ENCODE measurements around the gene TOM1. TPM values are rescaled to one million over a fixed set of nuclear protein-coding genes. Genes with fewer than 3 reads are reported as not detected.

TOM1 gene
- 10 to 100 TPM; 39.4 to 42.9 (median 40.7) TPM for polyA plus RNA-seq (ENCODE audit: insufficient read length in 3 of 3)
- long read RNA-seq, donor 1, partial matches to known transcripts, result 0 of 4 reads
- long read RNA-seq, donor 1, other reads (novel, unspliced or antisense), result 0 of 4 reads
- long read RNA-seq, donor 2, transcript TOM1-210 (15 exons, 2,389 nt), result major isoform, 8 of 20 reads
- long read RNA-seq, donor 2, partial matches to known transcripts, result 10 of 20 reads
- long read RNA-seq, donor 2, other reads (novel, unspliced or antisense), result 0 of 20 reads
- long read RNA-seq, donor 3, transcript TOM1-210 (15 exons, 2,389 nt), result major isoform, 5 of 9 reads
- long read RNA-seq, donor 3, partial matches to known transcripts, result 0 of 9 reads
- long read RNA-seq, donor 3, other reads (novel, unspliced or antisense), result 0 of 9 reads
- long read RNA-seq, donor 4, transcript TOM1-210 (15 exons, 2,389 nt), result major isoform, 5 of 5 reads
- long read RNA-seq, donor 4, partial matches to known transcripts, result 0 of 5 reads
- long read RNA-seq, donor 4, other reads (novel, unspliced or antisense), result 0 of 5 reads
- long read RNA-seq, donor 5, transcript TOM1-210 (15 exons, 2,389 nt), result major isoform, 7 of 12 reads
- long read RNA-seq, donor 5, partial matches to known transcripts, result 0 of 12 reads
- long read RNA-seq, donor 5, other reads (novel, unspliced or antisense), result 0 of 12 reads
- long read RNA-seq, donor 6, partial matches to known transcripts, result 0 of 4 reads
- long read RNA-seq, donor 6, other reads (novel, unspliced or antisense), result 0 of 4 reads
- long read RNA-seq, donor 7, partial matches to known transcripts, result 7 of 13 reads
- long read RNA-seq, donor 7, other reads (novel, unspliced or antisense), result 0 of 13 reads
- long read RNA-seq, donor 8, transcript TOM1-210 (15 exons, 2,389 nt), result major isoform, 6 of 28 reads
- long read RNA-seq, donor 8, partial matches to known transcripts, result 20 of 28 reads
- long read RNA-seq, donor 8, other reads (novel, unspliced or antisense), result 0 of 28 reads
- long read RNA-seq, donor 9, transcript TOM1-210 (15 exons, 2,389 nt), result major isoform, 8 of 9 reads
- long read RNA-seq, donor 9, partial matches to known transcripts, result 0 of 9 reads
- long read RNA-seq, donor 9, other reads (novel, unspliced or antisense), result 0 of 9 reads
- long read RNA-seq, donor 10, partial matches to known transcripts, result 0 of 3 reads
- long read RNA-seq, donor 10, other reads (novel, unspliced or antisense), result 0 of 3 reads
- long read RNA-seq, donor 11, transcript TOM1-210 (15 exons, 2,389 nt), result major isoform, 6 of 6 reads
- long read RNA-seq, donor 11, partial matches to known transcripts, result 0 of 6 reads
- long read RNA-seq, donor 11, other reads (novel, unspliced or antisense), result 0 of 6 reads
- long read RNA-seq, donor 12, partial matches to known transcripts, result 0 of 3 reads
- long read RNA-seq, donor 12, other reads (novel, unspliced or antisense), result 0 of 3 reads
- long read RNA-seq, donor 13, partial matches to known transcripts, result 15 of 19 reads
- long read RNA-seq, donor 13, other reads (novel, unspliced or antisense), result 0 of 19 reads
- long read RNA-seq, donor 14, transcript TOM1-210 (15 exons, 2,389 nt), result major isoform, 8 of 12 reads
- long read RNA-seq, donor 14, partial matches to known transcripts, result 0 of 12 reads
- long read RNA-seq, donor 14, other reads (novel, unspliced or antisense), result 0 of 12 reads
- long read RNA-seq, donor 15, partial matches to known transcripts, result 0 of 2 reads
- long read RNA-seq, donor 15, other reads (novel, unspliced or antisense), result 0 of 2 reads
- long read RNA-seq, donor 16, transcript TOM1-210 (15 exons, 2,389 nt), result major isoform, 21 of 41 reads
- long read RNA-seq, donor 16, partial matches to known transcripts, result 15 of 41 reads
- long read RNA-seq, donor 16, other reads (novel, unspliced or antisense), result 0 of 41 reads

DNA sequence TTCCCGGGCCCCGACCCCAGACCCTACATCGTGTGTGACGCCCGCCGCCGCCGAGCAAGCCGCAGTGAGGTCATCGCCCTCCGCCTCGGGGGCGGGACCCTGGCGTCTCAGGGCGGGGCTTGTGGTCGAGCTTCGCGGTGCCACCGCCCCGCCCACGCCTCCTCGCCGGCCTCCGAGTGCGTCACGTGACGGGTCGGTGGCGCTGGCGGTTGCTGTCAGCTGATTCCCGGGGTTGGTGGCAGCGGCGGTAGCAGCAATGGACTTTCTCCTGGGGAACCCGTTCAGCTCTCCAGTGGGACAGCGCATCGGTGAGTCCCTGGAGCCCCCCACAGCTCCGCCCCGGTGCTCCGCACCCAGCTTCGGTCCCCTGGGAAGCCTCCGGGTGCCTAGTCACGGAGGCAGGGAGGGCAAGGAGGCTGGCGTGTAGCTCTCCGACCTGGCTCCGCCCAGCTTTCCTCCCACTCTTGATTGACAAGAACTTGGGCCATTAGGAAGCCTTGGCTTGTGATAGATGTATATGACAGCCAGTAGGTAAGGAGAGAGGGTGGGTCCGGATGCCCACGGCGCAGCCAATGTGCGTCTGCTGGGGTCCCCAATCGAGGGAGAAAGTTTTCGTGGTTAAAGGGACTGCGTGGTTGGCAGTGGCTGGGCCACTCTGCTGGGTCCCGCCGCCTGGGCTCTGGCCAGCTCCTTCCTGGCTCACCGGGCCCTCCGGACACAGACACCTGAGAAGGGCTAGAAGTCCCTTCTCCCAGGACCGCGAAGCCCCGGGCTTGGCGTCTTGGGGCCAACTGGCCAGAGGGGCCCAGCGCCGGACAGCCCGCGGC is at the start of gene TOM1:
TOM1 (plus strand) TSS at position 222 of the 827 bp plus-strand sequence; CDS start at position 257, 35 bp downstream.
- DNase-seq (ENCODE audit: extremely low read depth in 1 of 11, low read depth in 9 of 11, low spot score in 4 of 11), result peak; percentile 96 to 100 (median 99)

DNA sequence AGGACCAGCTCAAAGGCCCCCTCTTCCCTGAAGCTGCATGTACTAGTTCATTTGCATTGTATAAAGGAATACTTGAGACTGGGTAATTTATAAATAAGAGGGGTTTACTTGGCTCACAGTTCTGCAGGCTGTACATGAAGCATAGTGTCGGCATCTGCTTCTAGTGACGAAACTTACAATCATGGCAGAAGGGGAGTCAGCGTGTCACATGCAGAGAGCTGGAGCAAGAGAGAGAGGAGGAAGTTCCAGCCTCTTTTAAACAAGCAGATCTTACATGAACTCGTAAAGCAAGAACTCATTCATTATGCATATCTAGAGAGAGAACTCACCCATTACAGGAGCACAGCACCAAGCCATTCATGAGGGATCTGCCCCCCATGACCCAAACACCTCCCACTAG is 49.5 kb upstream of the TOM1 start:
- DNase-seq (ENCODE audit: extremely low read depth in 1 of 11, low read depth in 9 of 11, low spot score in 4 of 11), result no peak

DNA sequence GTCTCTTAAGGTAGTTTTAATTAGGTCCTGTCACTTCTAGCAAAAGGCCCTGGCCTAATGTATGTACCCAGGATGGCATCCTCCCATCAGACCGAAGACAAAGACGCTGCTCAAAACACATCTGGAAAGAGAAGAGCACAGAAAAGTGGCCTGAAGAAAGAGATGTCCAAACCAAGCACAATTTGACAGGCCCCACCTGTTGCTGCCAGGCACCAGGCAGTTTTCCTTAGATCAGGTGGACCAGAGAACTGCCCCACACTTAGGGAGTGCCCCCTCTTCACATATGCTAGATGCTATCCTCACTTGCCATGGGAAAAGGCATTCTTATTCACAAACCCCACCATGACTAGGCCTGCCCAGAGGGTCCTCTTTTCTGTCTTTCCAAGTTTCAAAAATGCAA is 45.7 kb upstream of the TOM1 start:
- DNase-seq (ENCODE audit: extremely low read depth in 1 of 11, low read depth in 9 of 11, low spot score in 4 of 11), result no peak

DNA sequence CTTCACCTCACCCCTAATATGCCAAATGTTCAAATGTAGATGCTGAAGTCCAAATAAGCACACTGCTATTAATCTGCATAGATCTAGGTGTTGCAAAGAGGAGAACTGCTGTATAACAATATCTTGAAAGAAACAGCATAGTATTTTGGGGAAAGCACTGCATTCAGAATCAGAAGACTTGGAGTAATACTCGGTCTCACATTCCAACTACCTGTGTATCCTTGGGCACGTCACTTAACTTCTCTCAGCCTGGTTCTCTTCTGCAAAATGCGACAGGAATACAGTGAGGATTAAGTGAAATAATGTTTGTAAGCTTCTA is 42.7 kb upstream of the TOM1 start:
- peak in 1 of 11 donors; percentile 21 for DNase-seq (ENCODE audit: extremely low read depth in 1 of 11, low read depth in 9 of 11, low spot score in 4 of 11)

DNA sequence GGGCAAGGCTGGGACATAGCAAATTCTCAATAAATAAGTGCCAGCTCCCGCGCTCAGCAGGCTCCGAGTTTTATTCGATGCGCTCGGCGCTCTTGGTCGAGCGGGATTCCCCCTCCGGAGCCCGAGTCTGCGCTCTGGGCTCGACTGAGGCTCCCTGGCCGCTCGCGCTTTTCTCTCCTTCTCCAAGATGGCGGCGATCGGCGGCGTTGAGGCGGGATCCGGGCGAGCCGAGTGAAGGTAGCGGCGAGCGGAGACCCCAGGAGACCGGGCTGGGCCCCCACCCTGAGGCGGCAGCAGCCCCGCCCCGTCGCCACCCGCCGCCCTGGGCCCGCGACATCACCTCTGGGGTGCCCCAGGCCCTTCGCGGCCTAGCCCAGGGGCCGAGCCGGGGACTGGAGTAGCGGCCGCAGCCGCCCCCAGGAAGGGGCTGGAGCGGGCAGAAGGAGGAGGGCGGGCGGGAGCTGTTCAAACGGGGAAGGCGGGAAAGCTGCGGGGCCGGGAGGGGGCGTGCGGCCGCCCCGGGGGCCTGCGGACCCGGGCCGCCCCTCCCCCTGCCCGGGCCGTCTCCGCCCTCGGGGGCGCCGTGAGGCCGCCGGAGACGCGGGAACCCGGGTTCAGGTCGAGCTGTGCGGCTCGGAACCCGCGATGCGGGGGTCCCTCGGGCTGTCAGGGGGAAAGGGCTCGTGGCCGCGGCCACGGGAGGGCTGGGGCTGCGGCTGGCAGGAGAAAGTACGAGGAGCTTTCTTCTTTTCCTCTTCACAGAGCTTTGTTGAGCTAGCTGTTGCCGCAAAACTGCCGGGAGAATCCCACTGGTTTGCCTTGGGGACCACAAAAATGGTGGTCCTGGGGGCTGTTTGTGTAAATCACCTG is 42.1 kb upstream of the TOM1 start, which contains the start of gene HMGXB4:
HMGXB4 (plus strand) TSS at position 173 of the 870 bp plus-strand sequence. CDS start 4,898 bp downstream, outside the sequence.
- DNase-seq (ENCODE audit: extremely low read depth in 1 of 11, low read depth in 9 of 11, low spot score in 4 of 11), result peak; percentile 72 to 89 (median 85)

DNA sequence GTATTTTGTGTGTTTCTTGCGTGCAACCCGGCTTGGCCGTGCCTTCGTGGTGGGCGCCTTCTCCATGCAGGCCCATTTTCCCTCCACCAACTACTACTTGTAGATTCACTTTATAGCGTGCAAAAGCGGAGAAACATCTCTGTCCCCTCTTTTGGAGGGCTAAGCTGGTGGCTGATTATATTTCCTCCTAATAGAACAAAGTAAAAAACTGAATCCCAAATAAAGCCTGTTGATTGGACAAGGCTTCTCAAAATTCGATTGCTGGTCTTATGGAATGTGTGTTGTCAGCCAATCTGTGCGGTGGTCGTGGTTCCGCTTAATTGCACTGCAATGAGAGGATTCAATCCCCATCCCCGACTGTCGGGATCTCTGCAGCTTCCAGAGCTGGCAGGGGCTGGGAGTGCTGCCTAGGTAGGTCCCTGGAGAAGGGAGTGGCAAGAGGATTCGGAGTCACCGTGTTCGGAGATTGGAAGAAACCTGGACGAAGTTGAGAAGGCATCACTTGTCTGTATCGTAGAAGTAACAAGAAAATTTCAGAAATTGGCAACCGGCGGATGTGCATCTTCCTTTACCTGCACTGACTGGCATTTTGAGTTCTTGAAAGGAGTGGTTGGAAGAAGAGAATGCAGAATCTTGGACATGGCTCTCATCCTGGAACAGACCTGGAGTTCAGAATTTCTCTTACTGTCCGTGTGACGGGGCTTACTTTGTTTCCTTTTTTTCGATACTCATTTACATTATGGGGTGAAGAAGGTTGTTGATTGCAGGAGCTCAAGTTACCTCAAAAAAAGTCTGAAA is 41.3 kb upstream of the TOM1 start:
- DNase-seq (ENCODE audit: extremely low read depth in 1 of 11, low read depth in 9 of 11, low spot score in 4 of 11), result peak in 10 of 11 donors; percentile 9 to 37 (median 18)

DNA sequence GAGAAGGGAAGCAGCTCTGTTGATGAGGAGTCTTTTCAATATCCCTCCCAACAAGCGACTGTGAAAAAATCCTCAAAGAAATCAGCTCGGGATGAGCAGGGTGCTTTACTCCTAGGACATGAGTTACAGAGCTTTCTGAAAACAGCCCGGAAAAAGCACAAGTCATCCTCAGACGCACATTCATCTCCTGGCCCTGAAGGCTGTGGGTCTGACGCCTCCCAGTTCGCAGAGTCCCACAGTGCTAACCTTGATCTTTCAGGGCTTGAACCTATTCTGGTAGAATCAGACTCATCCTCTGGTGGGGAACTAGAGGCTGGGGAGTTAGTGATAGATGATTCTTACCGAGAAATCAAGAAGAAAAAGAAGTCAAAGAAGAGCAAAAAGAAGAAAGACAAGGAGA is 34.7 kb upstream of the TOM1 start:
- no peak for DNase-seq (ENCODE audit: extremely low read depth in 1 of 11, low read depth in 9 of 11, low spot score in 4 of 11)

DNA sequence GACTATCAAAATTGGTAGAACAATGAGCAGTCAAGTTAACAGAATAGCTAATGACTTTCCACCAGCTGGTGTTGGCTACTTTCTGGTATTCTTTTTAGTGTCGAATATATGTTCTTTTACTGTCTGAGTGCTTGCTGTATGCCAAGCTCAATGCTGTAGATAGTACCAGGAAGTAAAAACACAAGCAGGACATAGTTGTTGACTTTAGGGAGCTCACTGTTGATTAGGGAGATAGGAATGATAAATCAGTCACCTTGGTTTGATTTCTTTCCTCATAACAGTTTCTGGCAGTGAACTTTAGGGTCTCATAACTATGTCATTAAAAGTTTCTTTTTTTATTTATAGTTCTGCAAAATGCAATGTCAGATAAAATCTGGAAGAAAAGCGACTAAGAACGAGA is 33.4 kb upstream of the TOM1 start:
- no peak for DNase-seq (ENCODE audit: extremely low read depth in 1 of 11, low read depth in 9 of 11, low spot score in 4 of 11)

DNA sequence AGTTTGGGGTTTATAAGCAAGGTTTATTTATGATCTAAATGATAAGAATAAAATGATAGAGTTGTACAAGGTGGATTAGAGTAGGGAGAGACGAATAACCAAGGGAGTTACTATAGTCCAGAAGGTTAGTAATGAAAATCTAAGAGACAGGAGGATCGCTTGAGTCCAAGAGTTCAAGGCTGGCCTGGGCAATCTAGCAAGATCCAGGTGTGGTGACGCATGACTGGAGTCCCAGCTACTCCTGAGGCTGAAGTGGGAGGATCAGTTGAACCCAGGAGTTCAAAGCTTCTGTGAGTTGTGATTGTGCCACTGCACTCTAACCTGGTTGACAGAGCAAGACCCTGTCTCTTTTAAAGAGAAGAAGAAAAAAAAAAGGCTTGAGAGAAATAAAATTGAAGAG is 30.1 kb upstream of the TOM1 start:
- DNase-seq (ENCODE audit: extremely low read depth in 1 of 11, low read depth in 9 of 11, low spot score in 4 of 11), result no peak

DNA sequence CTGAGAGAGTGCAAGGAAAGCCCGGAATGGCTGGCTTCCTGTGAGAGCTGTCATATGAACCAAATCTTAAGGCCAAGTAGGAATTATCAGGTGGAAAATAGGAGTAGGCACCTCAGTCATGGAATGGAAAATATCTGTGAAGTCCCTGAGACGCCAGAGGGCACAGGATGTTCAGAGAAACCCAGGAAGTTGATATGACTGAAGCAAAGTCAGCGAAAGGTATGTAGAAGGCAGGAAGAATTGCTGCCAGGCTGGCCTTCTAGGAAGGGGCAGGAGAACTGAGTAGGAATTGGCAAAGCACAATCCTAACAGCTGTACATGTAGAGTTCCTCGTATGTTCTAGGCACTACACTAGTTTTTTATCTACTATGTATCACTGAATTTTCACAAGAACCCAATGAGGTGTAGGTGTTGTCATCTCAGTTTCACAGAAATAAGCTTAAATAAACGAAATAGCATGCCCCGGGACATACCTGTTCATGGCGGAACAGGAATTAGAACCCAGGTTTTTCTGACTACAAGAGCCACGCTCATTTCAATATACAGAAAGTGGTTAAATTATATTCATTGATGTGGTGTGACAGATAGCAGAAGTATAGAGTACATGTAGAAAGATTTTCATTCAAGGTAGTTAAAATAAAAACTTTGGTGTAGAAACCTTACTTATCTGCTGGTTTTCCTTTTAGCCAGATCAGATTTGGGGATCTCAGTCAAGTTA is 25.4 kb upstream of the TOM1 start:
- DNase-seq (ENCODE audit: extremely low read depth in 1 of 11, low read depth in 9 of 11, low spot score in 4 of 11), result no peak

DNA sequence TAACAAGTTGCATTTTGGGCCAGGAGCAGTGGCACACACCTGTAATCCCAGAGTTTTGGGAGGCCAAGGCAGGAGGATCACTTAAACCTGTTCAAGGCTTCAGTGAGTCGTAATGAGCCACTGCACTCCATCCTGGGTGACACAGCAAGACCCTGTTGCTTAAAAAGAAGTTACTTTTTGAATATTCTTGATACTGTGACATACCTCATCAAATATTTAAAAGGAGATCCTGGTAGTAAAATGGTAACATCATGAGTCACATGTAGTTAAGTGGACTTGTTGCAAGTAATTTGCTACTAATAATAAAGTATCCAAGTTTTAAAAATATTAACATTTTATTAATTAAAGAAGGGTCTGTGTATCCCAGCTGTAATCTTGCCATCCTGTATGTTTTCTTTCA is 24.1 kb upstream of the TOM1 start:
- no peak for DNase-seq (ENCODE audit: extremely low read depth in 1 of 11, low read depth in 9 of 11, low spot score in 4 of 11)

DNA sequence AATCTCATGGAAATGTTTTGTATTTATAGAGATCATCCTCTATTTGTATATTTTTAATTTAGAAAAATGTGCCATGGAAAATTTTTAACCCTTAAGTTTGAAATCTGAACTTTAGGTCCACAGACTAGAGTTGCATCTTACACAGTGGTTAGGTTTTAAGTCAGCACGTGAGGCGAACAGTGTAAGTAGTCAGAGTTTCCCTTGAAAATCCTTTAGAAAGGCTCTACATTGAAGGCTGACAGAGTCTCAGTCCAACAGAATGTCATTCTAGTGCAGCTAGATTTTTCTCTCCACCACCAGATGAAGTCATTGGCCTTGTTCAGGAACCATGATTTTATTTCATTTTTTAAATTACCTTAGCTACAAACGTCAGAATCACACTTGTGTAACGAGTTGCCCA is 23.7 kb upstream of the TOM1 start:
- DNase-seq (ENCODE audit: extremely low read depth in 1 of 11, low read depth in 9 of 11, low spot score in 4 of 11), result no peak

DNA sequence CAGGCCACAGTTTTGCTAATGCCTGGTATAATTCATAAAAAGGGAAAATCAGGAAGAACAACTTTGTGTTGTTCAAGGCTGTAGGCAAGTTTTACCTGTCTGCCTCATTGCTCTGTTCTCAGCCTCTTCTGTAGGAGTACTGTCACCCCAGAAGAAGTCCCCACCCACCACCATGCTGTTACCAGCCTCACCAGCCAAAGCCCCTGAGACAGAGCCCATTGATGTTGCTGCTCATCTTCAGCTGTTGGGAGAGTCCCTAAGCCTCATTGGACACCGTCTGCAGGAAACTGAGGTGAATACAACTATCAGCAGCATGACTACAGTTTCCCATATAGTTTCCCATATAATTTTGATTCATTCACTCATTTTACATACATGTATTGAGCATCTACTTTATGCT is 11.6 kb upstream of the TOM1 start:
- no peak for DNase-seq (ENCODE audit: extremely low read depth in 1 of 11, low read depth in 9 of 11, low spot score in 4 of 11)

DNA sequence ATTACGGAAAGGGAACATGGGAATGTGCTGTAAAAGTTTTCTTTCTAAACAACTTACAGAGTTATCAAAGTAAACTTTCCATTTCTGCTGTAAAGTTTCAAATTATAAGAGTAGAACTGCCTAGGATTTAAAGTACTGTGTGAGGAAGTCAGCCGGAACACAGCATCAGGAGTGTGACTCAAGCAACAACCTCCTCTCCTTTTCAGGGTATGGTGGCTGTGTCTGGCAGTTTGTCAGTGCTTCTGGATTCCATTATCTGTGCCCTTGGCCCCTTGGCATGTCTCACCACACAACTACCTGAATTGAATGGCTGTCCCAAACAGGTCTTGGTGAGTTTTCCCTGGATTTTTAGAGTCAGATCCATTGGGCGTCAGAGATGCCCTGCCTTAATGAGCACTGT is 6.9 kb upstream of the TOM1 start:
- no peak for DNase-seq (ENCODE audit: extremely low read depth in 1 of 11, low read depth in 9 of 11, low spot score in 4 of 11)

DNA sequence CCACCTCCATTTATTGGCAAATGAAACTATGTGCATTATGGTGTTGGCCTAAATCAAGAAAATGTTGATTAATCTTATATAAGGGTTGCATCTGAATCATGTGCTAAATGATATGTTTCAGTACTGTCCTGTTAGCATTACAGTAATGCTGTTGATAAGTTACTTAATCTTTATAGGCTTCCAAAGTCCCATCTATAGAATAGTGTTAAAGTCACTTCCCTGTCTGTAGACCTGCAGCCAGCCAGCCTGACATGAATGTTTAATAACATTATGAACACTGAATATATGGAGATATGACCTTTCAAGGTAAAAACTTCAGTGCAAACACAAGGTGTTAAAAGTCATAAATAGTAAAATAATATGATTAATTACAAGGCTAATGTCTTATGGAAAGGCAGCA is 3.6 kb upstream of the TOM1 start:
- no peak for DNase-seq (ENCODE audit: extremely low read depth in 1 of 11, low read depth in 9 of 11, low spot score in 4 of 11)
